Measurements from ENCODE around the gene PROP1.

- TF ChIP-seq, protein P1, sequence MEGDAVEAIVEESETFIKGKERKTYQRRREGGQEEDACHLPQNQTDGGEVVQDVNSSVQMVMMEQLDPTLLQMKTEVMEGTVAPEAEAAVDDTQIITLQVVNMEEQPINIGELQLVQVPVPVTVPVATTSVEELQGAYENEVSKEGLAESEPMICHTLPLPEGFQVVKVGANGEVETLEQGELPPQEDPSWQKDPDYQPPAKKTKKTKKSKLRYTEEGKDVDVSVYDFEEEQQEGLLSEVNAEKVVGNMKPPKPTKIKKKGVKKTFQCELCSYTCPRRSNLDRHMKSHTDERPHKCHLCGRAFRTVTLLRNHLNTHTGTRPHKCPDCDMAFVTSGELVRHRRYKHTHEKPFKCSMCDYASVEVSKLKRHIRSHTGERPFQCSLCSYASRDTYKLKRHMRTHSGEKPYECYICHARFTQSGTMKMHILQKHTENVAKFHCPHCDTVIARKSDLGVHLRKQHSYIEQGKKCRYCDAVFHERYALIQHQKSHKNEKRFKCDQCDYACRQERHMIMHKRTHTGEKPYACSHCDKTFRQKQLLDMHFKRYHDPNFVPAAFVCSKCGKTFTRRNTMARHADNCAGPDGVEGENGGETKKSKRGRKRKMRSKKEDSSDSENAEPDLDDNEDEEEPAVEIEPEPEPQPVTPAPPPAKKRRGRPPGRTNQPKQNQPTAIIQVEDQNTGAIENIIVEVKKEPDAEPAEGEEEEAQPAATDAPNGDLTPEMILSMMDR (IDR thresholded peaks at IDR 0.05 in 4 of 5, conservative IDR thresholded peaks at IDR 0.05 in 1 of 5) = no peak
- TF ChIP-seq POLR2A (IDR thresholded peaks at IDR 0.05) = no peak
Measured at GRCh38 chr5:177997319-177997670, 1.3 kb upstream of the PROP1 start.
